Effector CD4-positive, alpha-beta T cell (primary cell): ENCODE measurements around the gene PJA1.

ENCODE experiments used
- DNase-seq: peaks from one replicate; pipeline ENCODE4 v3.0.0-alpha.2; 2020
- total RNA-seq: gene quantifications from one replicate; lab custom pipeline; 2026; lab: John Stamatoyannopoulos, UW

Gene PJA1, protein sequence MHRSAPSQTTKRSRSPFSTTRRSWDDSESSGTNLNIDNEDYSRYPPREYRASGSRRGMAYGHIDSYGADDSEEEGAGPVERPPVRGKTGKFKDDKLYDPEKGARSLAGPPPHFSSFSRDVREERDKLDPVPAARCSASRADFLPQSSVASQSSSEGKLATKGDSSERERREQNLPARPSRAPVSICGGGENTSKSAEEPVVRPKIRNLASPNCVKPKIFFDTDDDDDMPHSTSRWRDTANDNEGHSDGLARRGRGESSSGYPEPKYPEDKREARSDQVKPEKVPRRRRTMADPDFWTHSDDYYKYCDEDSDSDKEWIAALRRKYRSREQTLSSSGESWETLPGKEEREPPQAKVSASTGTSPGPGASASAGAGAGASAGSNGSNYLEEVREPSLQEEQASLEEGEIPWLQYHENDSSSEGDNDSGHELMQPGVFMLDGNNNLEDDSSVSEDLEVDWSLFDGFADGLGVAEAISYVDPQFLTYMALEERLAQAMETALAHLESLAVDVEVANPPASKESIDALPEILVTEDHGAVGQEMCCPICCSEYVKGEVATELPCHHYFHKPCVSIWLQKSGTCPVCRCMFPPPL
- total RNA-seq, result 29.8 reads per million, percentile 56 among the genes with 10 or more reads in this experiment

- peak; percentile 55 for DNase-seq
Measured at GRCh38 chrX:69165087-69165651, at the start of gene PJA1. TSS of gene PJA1 (minus strand) at chrX:69165453. CDS start at chrX:69163073, 2,380 bp downstream.

DNA sequence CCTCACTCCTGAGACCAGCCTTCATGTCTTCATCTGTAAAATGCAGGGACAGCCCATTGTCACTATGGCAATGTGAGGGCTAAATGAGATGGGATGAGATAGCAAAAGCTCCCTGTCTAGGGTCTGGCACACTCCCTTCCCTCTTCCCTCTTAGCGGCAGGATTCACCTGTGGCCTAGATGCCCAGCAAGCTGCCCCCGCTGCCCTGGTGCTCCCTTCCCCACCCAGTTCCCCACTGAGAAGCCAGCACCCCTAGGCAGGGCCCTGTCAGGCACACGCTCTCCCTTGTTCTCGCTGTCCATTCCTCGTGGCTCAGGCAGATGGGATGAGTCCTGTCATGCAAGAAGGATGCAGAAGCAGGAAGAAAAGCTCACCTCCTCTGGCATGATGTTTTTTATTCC, 49.2 kb upstream of the PJA1 start:
- no peak for DNase-seq

- no peak for DNase-seq
Measured at GRCh38 chrX:69211701-69212100, 46.4 kb upstream of the PJA1 start.

GRCh38 chrX:69210581-69210980, 45.3 kb upstream of the PJA1 start:
- no peak for DNase-seq

DNA sequence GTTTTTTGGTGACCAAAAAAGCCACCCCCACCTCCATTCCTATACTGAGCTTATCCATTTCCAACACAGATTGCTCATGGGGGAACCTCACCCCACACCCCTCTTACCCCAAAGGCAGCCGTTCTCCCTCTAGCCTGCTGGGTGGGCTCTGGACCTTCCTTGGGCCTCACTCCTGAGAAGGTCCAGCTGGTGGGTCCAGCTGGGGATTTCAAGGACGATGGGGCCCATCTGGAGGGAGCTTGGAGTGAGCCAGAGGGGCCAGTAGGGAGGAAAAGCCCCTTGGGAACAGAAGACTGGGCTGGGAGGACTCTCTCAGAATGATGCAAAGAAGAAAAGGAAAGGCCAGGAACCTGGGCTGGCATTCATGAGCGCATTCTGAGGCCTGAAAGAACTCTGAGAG, 42.0 kb upstream of the PJA1 start:
- DNase-seq, result no peak

DNA sequence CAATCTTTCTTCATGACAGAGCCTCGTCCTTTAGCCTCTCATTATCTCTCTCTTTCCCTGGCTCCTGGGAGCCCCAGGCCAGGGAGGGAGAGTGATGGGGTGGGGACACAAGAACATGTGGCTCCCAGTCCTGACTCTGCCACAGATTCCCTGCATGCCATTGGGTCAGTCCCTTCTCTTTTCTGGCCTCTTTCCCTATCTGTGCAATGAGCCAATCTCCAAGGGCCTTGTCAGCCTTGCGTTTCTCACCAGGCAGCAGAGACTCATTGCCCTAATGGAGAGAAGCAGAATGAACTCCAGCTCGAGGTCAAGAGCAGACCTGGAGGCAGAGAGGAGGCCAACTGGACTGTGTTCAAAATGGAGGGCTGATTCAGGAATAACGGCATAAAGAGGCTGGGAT, 38.4 kb upstream of the PJA1 start:
- DNase-seq, result no peak

DNA sequence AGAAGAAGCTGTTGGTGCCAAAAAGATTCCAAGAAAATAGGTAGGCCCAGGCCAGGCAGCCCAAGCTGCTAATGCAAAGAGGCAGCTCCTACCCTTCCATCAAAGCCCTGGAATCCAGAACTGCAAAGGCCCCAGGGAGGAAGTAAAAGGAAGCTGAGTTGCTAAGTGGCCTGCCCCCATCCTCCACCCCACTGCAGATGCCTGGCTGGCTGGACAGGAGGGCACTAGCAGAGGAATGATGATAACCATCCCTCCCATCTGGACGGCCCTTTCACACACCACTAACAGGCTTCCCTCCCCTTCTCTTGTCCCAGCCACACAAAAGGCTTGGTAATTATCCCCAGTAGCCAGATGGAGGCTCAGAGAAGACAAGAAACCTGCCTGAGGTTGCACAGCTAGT, 32.4 kb upstream of the PJA1 start:
- no peak for DNase-seq

DNA sequence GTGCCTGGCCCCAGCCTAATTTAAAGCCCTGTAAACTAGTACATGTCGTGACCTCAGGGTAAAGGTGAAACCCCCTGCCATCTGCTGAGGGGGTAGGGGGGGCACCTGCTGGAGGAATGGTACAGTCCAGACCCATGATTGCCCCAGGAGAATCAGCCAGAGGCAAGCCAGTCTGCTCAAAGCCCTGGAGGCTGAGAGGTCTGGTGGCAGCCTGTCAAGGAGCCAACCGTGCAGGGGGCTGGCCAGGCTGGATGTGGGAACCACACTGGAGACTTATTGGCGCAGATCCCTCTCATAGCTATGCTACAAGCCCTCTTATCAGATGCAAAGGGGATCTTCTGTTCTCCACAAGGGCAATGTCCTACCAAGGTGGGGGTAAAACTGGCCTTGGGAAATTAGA, 31.4 kb upstream of the PJA1 start:
- no peak for DNase-seq

GRCh38 chrX:69195810-69196209, 30.6 kb upstream of the PJA1 start:
- DNase-seq, result no peak

DNA sequence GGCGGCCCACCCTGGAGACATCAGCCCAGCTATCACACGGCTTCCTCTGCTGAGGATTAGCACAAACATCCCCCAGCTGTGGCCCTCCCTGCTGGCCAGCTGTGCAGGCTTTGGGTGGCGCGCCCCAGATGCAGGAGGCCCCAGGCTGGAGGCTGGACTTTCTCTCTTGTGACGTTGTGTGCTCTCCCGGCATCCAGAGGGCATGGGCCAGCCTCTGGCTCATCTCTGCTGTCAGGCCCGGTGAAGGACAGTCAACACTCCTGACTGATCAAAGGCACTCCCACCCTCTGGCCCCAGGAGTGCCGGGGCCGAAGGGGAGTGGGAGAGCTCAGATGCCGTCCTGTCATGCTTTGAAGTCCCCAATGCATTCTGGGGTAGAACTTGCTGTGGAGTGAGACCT, 29.9 kb upstream of the PJA1 start:
- DNase-seq, result no peak

- no peak for DNase-seq
Measured at GRCh38 chrX:69192603-69193002, 27.4 kb upstream of the PJA1 start.

DNA sequence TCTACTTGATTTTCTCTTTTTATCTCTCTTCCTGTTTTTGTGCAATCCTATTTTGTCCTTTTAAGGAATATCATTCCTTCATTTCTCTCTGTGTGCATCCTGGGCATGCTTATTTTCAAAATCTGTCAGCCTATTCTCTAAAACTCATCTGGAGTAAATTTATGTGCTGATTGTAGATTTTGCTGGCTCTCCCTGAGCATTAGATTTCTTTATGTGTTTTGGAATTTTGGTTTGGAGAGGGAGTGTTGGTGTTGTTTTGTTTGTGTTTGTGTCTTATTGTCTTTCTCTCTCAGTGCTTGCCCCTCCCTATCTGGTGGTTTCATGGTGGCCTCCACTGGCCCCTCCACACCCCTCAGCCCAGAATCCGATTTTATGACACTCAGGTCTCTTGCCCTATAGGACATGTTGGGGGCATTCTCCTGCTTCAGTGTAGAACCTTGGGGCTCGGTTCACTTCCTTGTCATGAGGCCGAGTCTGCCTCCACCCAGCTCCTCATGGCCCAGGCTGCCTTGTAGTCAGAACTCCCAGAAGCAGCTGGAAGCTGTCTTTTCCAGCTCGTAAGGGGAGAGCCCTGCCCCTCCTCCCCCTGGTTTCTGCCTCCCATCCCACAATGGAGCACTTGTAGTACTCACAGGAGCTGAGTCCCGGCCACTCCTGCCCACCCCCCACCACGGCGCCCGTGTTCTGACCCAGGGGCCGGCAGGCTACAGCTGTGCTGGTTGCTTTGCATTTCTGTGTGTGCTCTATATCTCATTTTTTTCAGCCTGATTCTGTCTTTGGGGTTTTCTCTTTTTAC, 24.5 kb upstream of the PJA1 start:
- DNase-seq, result no peak

GRCh38 chrX:69186651-69187050, 21.4 kb upstream of the PJA1 start:
- DNase-seq, result no peak

- DNase-seq, result no peak
Measured at GRCh38 chrX:69185886-69186285, 20.6 kb upstream of the PJA1 start.

DNA sequence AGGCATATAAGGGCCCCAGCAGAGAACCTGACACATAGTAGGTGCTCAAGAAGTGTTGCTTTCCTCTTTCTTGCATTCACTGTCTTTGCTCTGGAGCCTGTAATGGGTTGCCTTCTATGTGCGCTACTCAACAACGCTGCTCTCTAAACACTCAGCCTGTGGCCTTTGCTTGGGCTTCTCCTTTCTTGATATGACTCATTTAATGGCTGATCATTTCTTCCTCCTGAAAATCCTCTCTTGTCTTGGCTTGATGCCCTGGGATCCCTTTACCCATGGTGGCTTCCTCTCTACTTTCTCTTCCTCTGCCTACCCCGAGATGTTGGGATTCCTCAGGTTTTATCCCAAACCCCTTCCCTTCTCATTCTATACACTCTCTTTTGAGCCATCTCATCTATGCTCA, 19.9 kb upstream of the PJA1 start:
- no peak for DNase-seq

GRCh38 chrX:69182818-69183380, 17.6 kb upstream of the PJA1 start:
- DNase-seq, result no peak

DNA sequence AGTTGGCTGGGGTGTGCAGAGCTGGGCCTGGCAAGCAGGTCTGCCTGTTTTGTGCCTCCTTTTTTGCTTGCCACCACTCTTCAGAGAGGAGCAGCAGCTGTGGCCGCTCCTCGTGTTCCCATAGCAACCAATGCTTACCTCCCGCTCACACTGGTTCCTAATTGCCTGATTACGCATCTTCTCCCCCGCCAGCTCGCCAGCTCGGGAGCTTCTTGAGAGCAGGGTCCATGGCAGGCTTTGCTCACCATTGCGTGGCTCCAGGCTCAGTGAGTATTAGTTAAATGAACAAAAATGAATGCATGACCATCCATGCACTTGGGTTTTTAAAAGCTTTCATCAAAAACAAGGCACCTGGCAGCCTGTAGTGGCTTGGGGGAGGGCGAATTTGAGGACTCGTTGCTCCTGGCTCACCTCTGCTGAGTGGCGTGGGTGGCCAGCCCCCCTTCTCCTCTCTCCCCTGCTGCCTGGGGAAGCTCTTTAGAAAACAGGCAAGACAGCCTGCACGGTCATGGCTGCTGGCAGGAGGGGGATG, 14.2 kb upstream of the PJA1 start:
- no peak for DNase-seq

DNA sequence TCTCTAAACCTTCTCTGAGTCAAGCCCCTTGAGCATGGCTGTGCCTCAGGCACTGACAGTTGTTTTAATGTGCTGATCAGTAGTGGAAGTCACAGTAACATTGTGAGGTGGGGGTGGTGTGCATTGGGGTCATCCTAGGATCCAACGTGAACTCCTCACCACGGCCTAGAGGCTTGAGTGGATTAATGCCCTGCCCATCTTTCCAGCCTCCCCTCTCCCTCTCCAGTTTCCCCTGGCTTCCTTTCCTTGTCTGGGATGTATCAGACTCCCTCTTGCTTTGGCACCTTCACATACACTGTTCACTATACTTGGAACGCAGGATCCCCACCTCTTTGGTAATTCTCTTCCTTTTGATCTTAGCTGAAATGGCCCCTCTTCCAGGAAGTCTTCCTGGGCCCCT, 13.3 kb upstream of the PJA1 start:
- DNase-seq, result no peak

DNA sequence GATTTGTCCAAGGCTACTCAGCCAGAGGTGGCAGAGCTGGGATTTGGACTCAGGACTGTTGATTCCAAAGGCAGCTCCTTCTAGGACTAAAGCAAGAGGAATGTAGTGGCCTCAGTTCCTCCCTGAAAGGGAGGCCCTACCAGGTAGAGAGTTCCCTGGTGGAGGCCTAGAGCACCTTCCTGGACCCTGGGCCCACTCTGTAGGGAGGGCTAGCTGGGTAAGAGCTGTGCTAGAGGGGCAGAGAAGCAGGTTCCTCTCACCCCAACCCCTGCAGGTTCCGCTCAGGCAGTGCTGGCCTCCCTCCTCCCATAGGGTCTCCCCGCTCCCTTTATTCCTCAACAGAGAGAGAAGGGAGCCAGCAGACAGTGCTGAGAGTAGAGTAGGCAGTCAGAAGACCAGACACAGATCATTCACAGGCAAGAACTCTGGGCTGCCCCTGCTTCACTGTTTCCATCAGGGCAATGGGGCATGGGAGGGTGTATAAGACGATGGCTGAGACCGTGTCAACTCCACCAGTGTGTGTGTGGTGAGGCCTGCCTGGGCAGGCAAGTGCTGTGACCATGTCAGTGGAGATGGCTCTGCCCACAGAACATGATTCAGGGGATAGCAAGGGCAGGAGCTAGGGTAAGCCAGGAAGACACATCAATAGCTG, 12.4 kb upstream of the PJA1 start:
- DNase-seq, result no peak

GRCh38 chrX:69176053-69176452, 10.8 kb upstream of the PJA1 start:
- no peak for DNase-seq

- DNase-seq, result no peak
Measured at GRCh38 chrX:69173906-69174305, 8.7 kb upstream of the PJA1 start.

- DNase-seq, result no peak
Measured at GRCh38 chrX:69172937-69173336, 7.7 kb upstream of the PJA1 start.
